ENCODE results near the gene LIN7B. TPM values are rescaled to one million over a fixed set of nuclear protein-coding genes. Genes with fewer than 3 reads are reported as not detected.

LIN7B gene
- total and polyA plus RNA-seq, 2 of the 13 experiments (the other 11 are each of a cell fraction or from before 2014, with no cell fraction given), result 5.3 to 7.6 TPM

GRCh38 chr19:49113762-49114629 is at the start of gene LIN7B (continued):
- TF ChIP-seq, protein P1, sequence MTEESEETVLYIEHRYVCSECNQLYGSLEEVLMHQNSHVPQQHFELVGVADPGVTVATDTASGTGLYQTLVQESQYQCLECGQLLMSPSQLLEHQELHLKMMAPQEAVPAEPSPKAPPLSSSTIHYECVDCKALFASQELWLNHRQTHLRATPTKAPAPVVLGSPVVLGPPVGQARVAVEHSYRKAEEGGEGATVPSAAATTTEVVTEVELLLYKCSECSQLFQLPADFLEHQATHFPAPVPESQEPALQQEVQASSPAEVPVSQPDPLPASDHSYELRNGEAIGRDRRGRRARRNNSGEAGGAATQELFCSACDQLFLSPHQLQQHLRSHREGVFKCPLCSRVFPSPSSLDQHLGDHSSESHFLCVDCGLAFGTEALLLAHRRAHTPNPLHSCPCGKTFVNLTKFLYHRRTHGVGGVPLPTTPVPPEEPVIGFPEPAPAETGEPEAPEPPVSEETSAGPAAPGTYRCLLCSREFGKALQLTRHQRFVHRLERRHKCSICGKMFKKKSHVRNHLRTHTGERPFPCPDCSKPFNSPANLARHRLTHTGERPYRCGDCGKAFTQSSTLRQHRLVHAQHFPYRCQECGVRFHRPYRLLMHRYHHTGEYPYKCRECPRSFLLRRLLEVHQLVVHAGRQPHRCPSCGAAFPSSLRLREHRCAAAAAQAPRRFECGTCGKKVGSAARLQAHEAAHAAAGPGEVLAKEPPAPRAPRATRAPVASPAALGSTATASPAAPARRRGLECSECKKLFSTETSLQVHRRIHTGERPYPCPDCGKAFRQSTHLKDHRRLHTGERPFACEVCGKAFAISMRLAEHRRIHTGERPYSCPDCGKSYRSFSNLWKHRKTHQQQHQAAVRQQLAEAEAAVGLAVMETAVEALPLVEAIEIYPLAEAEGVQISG (CRISPR knock-in tag; IDR thresholded peaks at IDR 0.05), result no peak
- no peak for TF ChIP-seq ZNF34 (CRISPR knock-in tag; IDR thresholded peaks at IDR 0.05; ENCODE audit: borderline replicate concordance)
- no peak for TF ChIP-seq RARG (CRISPR knock-in tag; IDR thresholded peaks at IDR 0.05; ENCODE audit: low read depth)
- peak; percentile 52; the same call in 1 of the 2 replicates for TF ChIP-seq ZKSCAN8 (CRISPR knock-in tag; IDR thresholded peaks at IDR 0.05; ENCODE audit: borderline replicate concordance)
- no peak; the same call in 1 of the 2 replicates for TF ChIP-seq TBP (CRISPR knock-in tag; IDR thresholded peaks at IDR 0.05)
- TF ChIP-seq ZNF292 (CRISPR knock-in tag; IDR thresholded peaks at IDR 0.05; ENCODE audit: borderline replicate concordance, low read depth), result no peak
- TF ChIP-seq CCDC6 (CRISPR knock-in tag; IDR thresholded peaks at IDR 0.05), result peak; percentile 81
- no peak for TF ChIP-seq IKZF5 (CRISPR knock-in tag; IDR thresholded peaks at IDR 0.05)
- TF ChIP-seq NCOR1 (IDR thresholded peaks at IDR 0.05; ENCODE audit: borderline replicate concordance, low read length), result no peak
- TF ChIP-seq SP140L (CRISPR knock-in tag; IDR thresholded peaks at IDR 0.05; ENCODE audit: borderline replicate concordance), result no peak
- no peak for TF ChIP-seq ZBTB2 (CRISPR knock-in tag; IDR thresholded peaks at IDR 0.05; ENCODE audit: low read depth)
- TF ChIP-seq, protein P2, sequence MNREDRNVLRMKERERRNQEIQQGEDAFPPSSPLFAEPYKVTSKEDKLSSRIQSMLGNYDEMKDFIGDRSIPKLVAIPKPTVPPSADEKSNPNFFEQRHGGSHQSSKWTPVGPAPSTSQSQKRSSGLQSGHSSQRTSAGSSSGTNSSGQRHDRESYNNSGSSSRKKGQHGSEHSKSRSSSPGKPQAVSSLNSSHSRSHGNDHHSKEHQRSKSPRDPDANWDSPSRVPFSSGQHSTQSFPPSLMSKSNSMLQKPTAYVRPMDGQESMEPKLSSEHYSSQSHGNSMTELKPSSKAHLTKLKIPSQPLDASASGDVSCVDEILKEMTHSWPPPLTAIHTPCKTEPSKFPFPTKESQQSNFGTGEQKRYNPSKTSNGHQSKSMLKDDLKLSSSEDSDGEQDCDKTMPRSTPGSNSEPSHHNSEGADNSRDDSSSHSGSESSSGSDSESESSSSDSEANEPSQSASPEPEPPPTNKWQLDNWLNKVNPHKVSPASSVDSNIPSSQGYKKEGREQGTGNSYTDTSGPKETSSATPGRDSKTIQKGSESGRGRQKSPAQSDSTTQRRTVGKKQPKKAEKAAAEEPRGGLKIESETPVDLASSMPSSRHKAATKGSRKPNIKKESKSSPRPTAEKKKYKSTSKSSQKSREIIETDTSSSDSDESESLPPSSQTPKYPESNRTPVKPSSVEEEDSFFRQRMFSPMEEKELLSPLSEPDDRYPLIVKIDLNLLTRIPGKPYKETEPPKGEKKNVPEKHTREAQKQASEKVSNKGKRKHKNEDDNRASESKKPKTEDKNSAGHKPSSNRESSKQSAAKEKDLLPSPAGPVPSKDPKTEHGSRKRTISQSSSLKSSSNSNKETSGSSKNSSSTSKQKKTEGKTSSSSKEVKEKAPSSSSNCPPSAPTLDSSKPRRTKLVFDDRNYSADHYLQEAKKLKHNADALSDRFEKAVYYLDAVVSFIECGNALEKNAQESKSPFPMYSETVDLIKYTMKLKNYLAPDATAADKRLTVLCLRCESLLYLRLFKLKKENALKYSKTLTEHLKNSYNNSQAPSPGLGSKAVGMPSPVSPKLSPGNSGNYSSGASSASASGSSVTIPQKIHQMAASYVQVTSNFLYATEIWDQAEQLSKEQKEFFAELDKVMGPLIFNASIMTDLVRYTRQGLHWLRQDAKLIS (CRISPR knock-in tag; IDR thresholded peaks at IDR 0.05), result no peak
- TF ChIP-seq HOXA9 (CRISPR knock-in tag; IDR thresholded peaks at IDR 0.05; ENCODE audit: borderline replicate concordance), result no peak
- no peak for TF ChIP-seq FOXP1 (IDR thresholded peaks at IDR 0.05)
- TF ChIP-seq FOXP1 (CRISPR knock-in tag; IDR thresholded peaks at IDR 0.05), result no peak
- no peak for TF ChIP-seq E2F1 (CRISPR knock-in tag; IDR thresholded peaks at IDR 0.05)
- TF ChIP-seq MTF2 (CRISPR knock-in tag; IDR thresholded peaks at IDR 0.05; ENCODE audit: borderline replicate concordance), result no peak; the same call in 1 of the 2 replicates
- TF ChIP-seq TBX2 (CRISPR knock-in tag; IDR thresholded peaks at IDR 0.05; ENCODE audit: borderline replicate concordance), result no peak

Data from HepG2 (cell line).